ENCODE measurements around the gene FRMD5.

FRMD5 gene

GRCh38 chr15:43824302-43825246 is 370.5 kb downstream of the FRMD5 start, which contains the start of gene MFAP1:
MFAP1 (minus strand) TSS chr15:43824690; CDS start chr15:43824569, 121 bp downstream.
- TF ChIP-seq CTCF (IDR thresholded peaks at IDR 0.05; ENCODE audit: low read depth, low read length, missing control alignments) = no peak
- peak; percentile 96 for DNase-seq (ENCODE audit: low read depth)
- peak within 1 kb of the TSS; percentile 100 for H3K4me3 ChIP-seq (ENCODE audit: low read depth, low read length)

- DNase-seq (ENCODE audit: low read depth) = no peak
- no peak overlapping the region for H3K4me3 ChIP-seq (ENCODE audit: low read depth, low read length)
- no peak for TF ChIP-seq CTCF (IDR thresholded peaks at IDR 0.05; ENCODE audit: low read depth, low read length, missing control alignments)
These were observed 373.6 kb downstream of the FRMD5 start for GRCh38 chr15:43821505-43821904.

All from GM12864 (cell line).